DOHH2 (cell line): ENCODE measurements around the gene FSTL4.

Experiments used
- CTCF ChIP-seq: fragments of 200-600 bp; sonication (generic); IDR thresholded peaks from one replicate; pipeline ENCODE4 v1.5.1; 2014; ENCODE audit warnings: antibody characterized with exemption, mild to moderate bottlenecking, low read depth, low read length; ENCODE audit not compliant: poor library complexity, severe bottlenecking
- EZH2phosphoT487 ChIP-seq: fragments of 200-600 bp; sonication (generic); IDR thresholded peaks from 2 replicates; pipeline ENCODE4 v1.6.1; 2017; ENCODE audit warnings: borderline replicate concordance, mild to moderate bottlenecking, antibody characterized with exemption, low read length, moderate library complexity, mixed read lengths

DNA sequence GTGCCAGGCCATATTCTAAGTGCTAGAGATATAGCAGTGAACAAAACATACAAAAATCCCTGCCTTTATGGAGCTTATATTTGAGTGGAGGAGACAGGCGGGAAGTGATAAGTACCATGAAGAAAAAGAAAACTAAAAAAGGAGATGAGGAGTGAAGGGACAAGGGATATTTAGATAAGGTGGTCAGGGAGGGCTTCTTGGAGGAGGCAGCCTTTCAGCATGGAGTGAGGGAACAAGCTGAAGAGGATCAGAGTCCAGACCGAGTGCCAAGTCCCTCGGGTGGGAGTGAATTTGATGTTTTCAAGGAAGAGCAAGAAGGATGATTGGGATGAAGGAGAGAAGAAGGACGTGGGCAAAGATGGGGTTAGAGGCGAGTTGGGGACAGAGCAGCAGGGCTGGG lies 190.5 kb downstream of the FSTL4 start:
- no peak for TF ChIP-seq CTCF
- no peak for TF ChIP-seq EZH2phosphoT487
